ENCODE data around the gene DCDC1.

DNA sequence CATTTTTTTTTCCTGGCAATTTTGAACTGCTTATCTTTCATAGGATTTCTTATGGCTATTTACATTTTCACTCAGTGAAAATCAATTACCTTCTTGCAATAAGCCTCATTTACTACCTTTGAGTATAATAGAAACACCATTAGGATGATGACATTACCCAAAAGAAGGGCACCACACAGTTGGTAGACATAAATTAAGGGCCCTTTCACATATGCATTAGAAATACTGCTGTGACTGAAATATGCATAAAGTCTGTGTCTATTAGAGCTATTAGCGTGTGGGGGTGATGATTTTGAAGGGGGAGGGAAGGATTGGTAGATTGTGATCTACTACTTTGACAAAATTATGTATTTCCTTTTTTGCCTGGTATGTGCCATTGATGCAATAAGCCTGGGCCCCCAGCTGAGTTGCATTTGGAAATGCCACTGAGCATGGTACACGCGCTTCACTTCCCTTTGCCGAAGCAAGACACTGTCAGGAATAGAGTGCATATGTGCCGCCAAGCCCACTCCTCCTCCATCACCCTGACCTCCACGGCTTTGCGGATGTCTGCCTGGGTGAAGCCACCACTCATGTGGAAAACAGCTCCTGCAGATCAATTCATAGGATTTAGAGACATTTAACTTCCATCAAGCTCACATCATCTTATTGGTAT, 339.3 kb downstream of the DCDC1 start:
- no peak for TF ChIP-seq CTCF (IDR thresholded peaks at IDR 0.05)
- no peak for TF ChIP-seq POLR2AphosphoS5 (IDR thresholded peaks at IDR 0.05; ENCODE audit: low read depth, low read length)
- TF ChIP-seq, protein P1, sequence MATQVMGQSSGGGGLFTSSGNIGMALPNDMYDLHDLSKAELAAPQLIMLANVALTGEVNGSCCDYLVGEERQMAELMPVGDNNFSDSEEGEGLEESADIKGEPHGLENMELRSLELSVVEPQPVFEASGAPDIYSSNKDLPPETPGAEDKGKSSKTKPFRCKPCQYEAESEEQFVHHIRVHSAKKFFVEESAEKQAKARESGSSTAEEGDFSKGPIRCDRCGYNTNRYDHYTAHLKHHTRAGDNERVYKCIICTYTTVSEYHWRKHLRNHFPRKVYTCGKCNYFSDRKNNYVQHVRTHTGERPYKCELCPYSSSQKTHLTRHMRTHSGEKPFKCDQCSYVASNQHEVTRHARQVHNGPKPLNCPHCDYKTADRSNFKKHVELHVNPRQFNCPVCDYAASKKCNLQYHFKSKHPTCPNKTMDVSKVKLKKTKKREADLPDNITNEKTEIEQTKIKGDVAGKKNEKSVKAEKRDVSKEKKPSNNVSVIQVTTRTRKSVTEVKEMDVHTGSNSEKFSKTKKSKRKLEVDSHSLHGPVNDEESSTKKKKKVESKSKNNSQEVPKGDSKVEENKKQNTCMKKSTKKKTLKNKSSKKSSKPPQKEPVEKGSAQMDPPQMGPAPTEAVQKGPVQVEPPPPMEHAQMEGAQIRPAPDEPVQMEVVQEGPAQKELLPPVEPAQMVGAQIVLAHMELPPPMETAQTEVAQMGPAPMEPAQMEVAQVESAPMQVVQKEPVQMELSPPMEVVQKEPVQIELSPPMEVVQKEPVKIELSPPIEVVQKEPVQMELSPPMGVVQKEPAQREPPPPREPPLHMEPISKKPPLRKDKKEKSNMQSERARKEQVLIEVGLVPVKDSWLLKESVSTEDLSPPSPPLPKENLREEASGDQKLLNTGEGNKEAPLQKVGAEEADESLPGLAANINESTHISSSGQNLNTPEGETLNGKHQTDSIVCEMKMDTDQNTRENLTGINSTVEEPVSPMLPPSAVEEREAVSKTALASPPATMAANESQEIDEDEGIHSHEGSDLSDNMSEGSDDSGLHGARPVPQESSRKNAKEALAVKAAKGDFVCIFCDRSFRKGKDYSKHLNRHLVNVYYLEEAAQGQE (IDR thresholded peaks at IDR 0.05; ENCODE audit: insufficient read depth in 1 of 2, low read depth in 2 of 2, low read length in 1 of 2): no peak

Measured in Panc1 (cell line).